Measurements from ENCODE around the gene KRTAP5-8. TPM values are rescaled to one million over a fixed set of nuclear protein-coding genes. Genes with fewer than 3 reads are reported as not detected.
"Not testable (repeated sequence)": the region's sequence is repeated elsewhere in the genome, so short reads cannot be mapped to it uniquely, and the experiment has no call there.

KRTAP5-8 gene
- total and polyA plus RNA-seq, 8 donors, result 0.15 to 5.5 TPM; not detected in 6

DNA sequence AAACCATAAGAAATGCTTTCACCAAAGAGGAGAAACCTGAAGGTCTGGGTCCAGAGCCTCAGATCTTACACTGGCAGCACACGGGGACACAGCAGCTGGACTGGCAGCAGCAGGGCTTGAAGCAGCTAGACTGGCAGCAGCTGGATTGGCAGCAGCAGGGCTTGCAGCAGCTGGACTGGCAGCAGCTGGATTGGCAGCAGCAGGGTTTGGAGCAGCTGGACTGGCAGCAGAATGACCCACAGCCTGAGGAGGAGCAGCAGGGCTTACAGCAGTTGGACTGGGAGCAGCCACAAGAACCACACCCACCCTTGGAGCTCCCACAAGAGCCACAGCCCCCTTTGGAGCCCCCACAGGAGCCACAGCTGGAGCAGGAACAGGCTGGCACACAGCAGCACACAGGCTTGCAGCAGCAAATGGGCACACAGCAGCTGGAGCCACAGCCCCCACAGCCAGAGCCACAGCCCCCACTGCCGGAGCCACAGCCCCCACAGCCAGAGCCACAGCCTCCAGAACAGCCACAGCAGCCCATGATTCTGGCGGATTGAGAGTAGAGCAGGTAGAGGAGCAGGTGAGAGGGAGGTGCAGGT lies 44.6 kb downstream of the KRTAP5-8 start, which contains the start of gene KRTAP5-11:
TSS of gene KRTAP5-11 (minus strand) at position 567 of the 587 bp plus-strand sequence. CDS start at position 529, 38 bp downstream.
- Histone ChIP-seq H3K27ac (no peak within 1 kb of the TSS), H3K36me3 (no peaks in the 10 kb centered on the region), H3K4me1 (peaks cover 0 to 10% (median 4%) of the 10 kb centered on the region in 4 donors), H3K4me3 (no peak within 1 kb of the TSS), H3K9me3 (no peaks in the 10 kb centered on the region), H3K27me3 (peaks cover 0 to 30% (median 0%) of the 10 kb centered on the region in 3 donors)
- no peak for DNase-seq
- TF ChIP-seq, protein P1, sequence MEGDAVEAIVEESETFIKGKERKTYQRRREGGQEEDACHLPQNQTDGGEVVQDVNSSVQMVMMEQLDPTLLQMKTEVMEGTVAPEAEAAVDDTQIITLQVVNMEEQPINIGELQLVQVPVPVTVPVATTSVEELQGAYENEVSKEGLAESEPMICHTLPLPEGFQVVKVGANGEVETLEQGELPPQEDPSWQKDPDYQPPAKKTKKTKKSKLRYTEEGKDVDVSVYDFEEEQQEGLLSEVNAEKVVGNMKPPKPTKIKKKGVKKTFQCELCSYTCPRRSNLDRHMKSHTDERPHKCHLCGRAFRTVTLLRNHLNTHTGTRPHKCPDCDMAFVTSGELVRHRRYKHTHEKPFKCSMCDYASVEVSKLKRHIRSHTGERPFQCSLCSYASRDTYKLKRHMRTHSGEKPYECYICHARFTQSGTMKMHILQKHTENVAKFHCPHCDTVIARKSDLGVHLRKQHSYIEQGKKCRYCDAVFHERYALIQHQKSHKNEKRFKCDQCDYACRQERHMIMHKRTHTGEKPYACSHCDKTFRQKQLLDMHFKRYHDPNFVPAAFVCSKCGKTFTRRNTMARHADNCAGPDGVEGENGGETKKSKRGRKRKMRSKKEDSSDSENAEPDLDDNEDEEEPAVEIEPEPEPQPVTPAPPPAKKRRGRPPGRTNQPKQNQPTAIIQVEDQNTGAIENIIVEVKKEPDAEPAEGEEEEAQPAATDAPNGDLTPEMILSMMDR (IDR thresholded peaks at IDR 0.05), result no peak
- TF ChIP-seq EP300 (IDR thresholded peaks at IDR 0.05) (no peak), POLR2A (IDR thresholded peaks at IDR 0.05) (no peak), POLR2AphosphoS5 (IDR thresholded peaks at IDR 0.05) (no peak)
- intact Hi-C loops (cut with DNase I; ENCODE audit: low total_unique reads), result no loop called here
- 61 to 81% (median 64%) methylated on average over 2 to 3 of the region's 3 CpGs for WGBS, 5 donors

DNA sequence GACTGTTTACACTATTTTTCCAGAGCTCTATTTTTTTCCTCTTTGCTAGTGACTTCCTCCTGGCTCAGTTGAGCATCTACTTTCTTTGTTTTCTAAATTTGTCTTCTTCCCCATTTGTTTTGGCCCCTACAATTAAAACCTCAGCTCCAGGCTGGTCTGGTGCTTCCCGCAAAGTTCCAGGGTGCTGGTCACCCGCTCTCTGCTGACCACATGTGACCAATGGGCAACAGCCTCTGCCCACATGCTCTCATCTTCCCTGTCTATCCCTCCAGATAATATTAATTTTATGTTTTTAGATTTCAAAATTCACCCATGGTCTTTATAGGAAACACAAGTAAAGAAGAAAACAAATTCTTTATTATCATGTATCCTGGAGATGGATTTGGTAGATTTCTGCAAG lies 45.1 kb downstream of the KRTAP5-8 start:
- Histone ChIP-seq H3K4me1 (peaks cover 0 to 10% (median 4%) of the 10 kb centered on the region in 4 donors), H3K27me3 (peaks cover 0 to 28% (median 0%) of the 10 kb centered on the region in 3 donors)
- WGBS, 5 donors, result 79 to 90% (median 87%) methylated on average over 2 of the region's 2 CpGs
- H3K27ac ChIP-seq; H3K4me3 ChIP-seq; H3K36me3 ChIP-seq; DNase-seq; H3K9me3 ChIP-seq; intact Hi-C loops (cut with DNase I; ENCODE audit: low total_unique reads): not testable (repeated sequence)

DNA sequence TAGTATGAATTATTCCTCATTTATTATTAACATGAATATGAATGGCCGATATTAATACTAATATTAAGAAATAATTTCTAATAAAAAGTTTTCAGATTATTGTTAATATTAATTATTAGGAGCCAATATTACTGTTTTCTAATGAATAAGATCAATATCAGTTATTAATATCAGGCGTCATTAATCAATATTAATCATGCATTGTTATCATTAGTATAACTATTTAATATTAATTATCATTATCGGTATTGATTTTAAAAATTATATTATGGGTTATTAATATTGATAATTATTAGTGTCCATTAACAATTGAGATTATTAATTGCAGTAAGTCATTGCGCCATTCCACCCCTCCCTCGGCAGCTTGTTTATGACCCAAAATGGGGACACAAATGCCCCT lies 47.8 kb downstream of the KRTAP5-8 start:
- 82 to 92% (median 91%) methylated on average over 5 of the region's 5 CpGs for WGBS, 5 donors
- intact Hi-C loops (cut with DNase I; ENCODE audit: low total_unique reads); DNase-seq; H3K36me3 ChIP-seq; H3K4me3 ChIP-seq; H3K27ac ChIP-seq; H3K9me3 ChIP-seq; H3K4me1 ChIP-seq: not testable (repeated sequence)
- peaks cover 0 to 24% (median 0%) of the 10 kb centered on the region in 3 donors for H3K27me3 ChIP-seq

DNA sequence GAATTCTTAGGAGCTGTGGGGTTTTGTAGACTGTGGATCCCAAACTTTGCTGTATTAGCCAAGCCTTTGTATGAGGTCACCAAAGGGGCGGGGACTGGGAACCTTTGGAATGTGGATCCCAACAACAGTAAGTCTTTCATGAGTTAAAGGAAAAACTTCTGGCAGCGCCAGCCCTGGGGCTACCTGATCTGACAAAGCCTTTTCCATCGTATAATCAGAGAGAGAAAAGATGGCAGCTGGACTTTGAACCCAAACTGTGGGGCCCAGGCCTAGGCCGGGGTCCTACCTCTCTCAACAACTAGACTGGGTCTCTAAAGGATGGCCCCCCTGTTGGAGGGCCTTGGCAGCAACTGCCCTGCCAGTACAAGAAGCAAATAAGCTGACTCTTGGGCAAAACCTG lies 50.5 kb downstream of the KRTAP5-8 start:
- WGBS, 5 donors, result 29 to 46% (median 37%) methylated on average over 4 of the region's 4 CpGs
- intact Hi-C loops (cut with DNase I; ENCODE audit: low total_unique reads); H3K4me1 ChIP-seq; H3K36me3 ChIP-seq; H3K4me3 ChIP-seq; H3K9me3 ChIP-seq; H3K27ac ChIP-seq: not testable (repeated sequence)
- peaks cover 0 to 17% (median 0%) of the 10 kb centered on the region in 3 donors for H3K27me3 ChIP-seq
- DNase-seq, result peak; percentile 32 to 58

Small RNA genes lying within 50 kb of the gene (small RNA-seq; reads per million reads assigned to genes)
- gene AP000867.1 (0 reads per million in 4 donors), gene KRTAP5-14P (0 reads per million in 4 donors)

Other genes starting within 250 kb of the KRTAP5-8 start
- gene DHCR7, start 89.6 kb upstream of the KRTAP5-8 start, total RNA-seq, result 10 to 100 TPM; 11.2 to 58.8 (median 17.9) TPM
- 10 to 100 TPM in 2 of 3 donors, 1 to 10 TPM in 1; 3.5 to 13.2 (median 11.2) TPM for gene DHCR7, start 89.6 kb upstream of the KRTAP5-8 start, polyA plus RNA-seq
- gene NADSYN1, start 84.8 kb upstream of the KRTAP5-8 start, total RNA-seq, result 100 to 1,000 TPM in 3 of 5 donors, 10 to 100 TPM in 2; 49.0 to 320 (median 104) TPM
- 10 to 100 TPM; 28.0 to 74.9 (median 29.4) TPM for gene NADSYN1, start 84.8 kb upstream of the KRTAP5-8 start, polyA plus RNA-seq
- gene KRTAP5-7, start 10.8 kb upstream of the KRTAP5-8 start, total RNA-seq, result 1 to 10 TPM in 1 of 5 donors, not detected in 4; 4.8 TPM
- gene KRTAP5-7, start 10.8 kb upstream of the KRTAP5-8 start, polyA plus RNA-seq, result under 1 TPM in 1 of 3 donors, not detected in 2; 0.10 TPM
- gene KRTAP5-9, start 10.4 kb downstream of the KRTAP5-8 start, total RNA-seq, result not detected
- gene KRTAP5-9, start 10.4 kb downstream of the KRTAP5-8 start, polyA plus RNA-seq, result under 1 TPM in 1 of 3 donors, not detected in 2; 0.55 TPM
- gene KRTAP5-10, start 27.5 kb downstream of the KRTAP5-8 start, total RNA-seq, result not detected
- gene KRTAP5-10, start 27.5 kb downstream of the KRTAP5-8 start, polyA plus RNA-seq, result not detected
- gene KRTAP5-11, start 44.9 kb downstream of the KRTAP5-8 start, total RNA-seq, result not detected
- gene KRTAP5-11, start 44.9 kb downstream of the KRTAP5-8 start, polyA plus RNA-seq, result not detected

Data from stomach (tissue), 9 donors.